Measurements from ENCODE around the gene HTRA3.

Gene HTRA3

GRCh38 chr4:8272472-8273428 is 3.2 kb downstream of the HTRA3 start:
- Histone ChIP-seq H3K36me3 (no peaks in the 10 kb centered on the region), H3K9me3 (no peaks in the 10 kb centered on the region), H3K4me3 (ENCODE audit: low read depth in 1 of 2, low read length in 1 of 2) (peak overlapping the region in 1 of 2 experiments; percentile 23), H3K4me1 (ENCODE audit: control insufficient read depth in 1 of 2, insufficient read depth in 1 of 2, low read depth in 1 of 2, low read length in 1 of 2) (peaks cover 56 to 95% of the 10 kb centered on the region in 2 experiments), H3K27me3 (no peaks in the 10 kb centered on the region), H3K27ac (peak overlapping the region; percentile 75)
- TF ChIP-seq CTCF (IDR thresholded peaks at IDR 0.05) = no peak

DNA sequence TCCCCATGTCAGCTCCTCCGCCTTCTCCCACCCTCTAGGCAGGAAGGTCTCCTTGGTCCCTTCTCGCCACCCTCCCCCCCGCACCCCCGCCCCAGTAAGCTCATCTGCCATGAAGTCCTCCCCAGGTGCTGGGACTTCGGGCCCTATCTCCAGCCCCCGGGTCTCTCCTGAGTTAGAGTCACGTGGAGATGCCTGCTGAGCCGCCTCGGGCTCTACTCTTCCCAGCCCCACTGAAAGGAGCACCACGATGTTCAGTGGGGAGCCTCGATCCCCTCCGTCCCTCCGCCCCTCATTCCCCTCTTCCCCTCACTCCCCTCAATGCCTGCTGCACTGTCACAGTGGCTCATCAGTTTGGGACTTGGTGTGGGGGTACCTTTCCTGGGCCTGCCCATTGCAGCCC is 3.9 kb downstream of the HTRA3 start:
- H3K27ac ChIP-seq = peak overlapping the region; percentile 75
- peak overlapping the region in 1 of 2 experiments; percentile 23 for H3K4me3 ChIP-seq (ENCODE audit: low read depth in 1 of 2, low read length in 1 of 2)
- H3K9me3 ChIP-seq = no peaks in the 10 kb centered on the region
- H3K4me1 ChIP-seq (ENCODE audit: control insufficient read depth in 1 of 2, insufficient read depth in 1 of 2, low read depth in 1 of 2, low read length in 1 of 2) = peaks cover 53 to 94% of the 10 kb centered on the region in 2 experiments
- H3K27me3 ChIP-seq = no peaks in the 10 kb centered on the region
- H3K36me3 ChIP-seq = no peaks in the 10 kb centered on the region
- no peak for TF ChIP-seq CTCF (IDR thresholded peaks at IDR 0.05)

- no peak for TF ChIP-seq CTCF (IDR thresholded peaks at IDR 0.05)
- H3K4me3 ChIP-seq (ENCODE audit: low read depth in 1 of 2, low read length in 1 of 2) = no peak overlapping the region
- H3K27ac ChIP-seq = no peak overlapping the region
- peaks cover 51 to 93% of the 10 kb centered on the region in 2 experiments for H3K4me1 ChIP-seq (ENCODE audit: control insufficient read depth in 1 of 2, insufficient read depth in 1 of 2, low read depth in 1 of 2, low read length in 1 of 2)
- no peaks in the 10 kb centered on the region for H3K9me3 ChIP-seq
- H3K36me3 ChIP-seq = no peaks in the 10 kb centered on the region
- no peaks in the 10 kb centered on the region for H3K27me3 ChIP-seq
These were observed 4.6 kb downstream of the HTRA3 start for GRCh38 chr4:8274066-8274652.

GRCh38 chr4:8274765-8275547 is 5.4 kb downstream of the HTRA3 start:
- Histone ChIP-seq H3K9me3 (no peaks in the 10 kb centered on the region), H3K27me3 (no peaks in the 10 kb centered on the region), H3K27ac (no peak overlapping the region), H3K4me3 (ENCODE audit: low read depth in 1 of 2, low read length in 1 of 2) (no peak overlapping the region), H3K36me3 (no peaks in the 10 kb centered on the region), H3K4me1 (ENCODE audit: control insufficient read depth in 1 of 2, insufficient read depth in 1 of 2, low read depth in 1 of 2, low read length in 1 of 2) (peaks cover 49 to 95% of the 10 kb centered on the region in 2 experiments)
- no peak for TF ChIP-seq CTCF (IDR thresholded peaks at IDR 0.05)

GRCh38 chr4:8275548-8275910 is 6.0 kb downstream of the HTRA3 start:
- H3K27me3 ChIP-seq = no peaks in the 10 kb centered on the region
- H3K27ac ChIP-seq = no peak overlapping the region
- no peak for TF ChIP-seq CTCF (IDR thresholded peaks at IDR 0.05)
- no peak overlapping the region for H3K4me3 ChIP-seq (ENCODE audit: low read depth in 1 of 2, low read length in 1 of 2)
- H3K9me3 ChIP-seq = no peaks in the 10 kb centered on the region
- peaks cover 43 to 89% of the 10 kb centered on the region in 2 experiments for H3K4me1 ChIP-seq (ENCODE audit: control insufficient read depth in 1 of 2, insufficient read depth in 1 of 2, low read depth in 1 of 2, low read length in 1 of 2)
- no peaks in the 10 kb centered on the region for H3K36me3 ChIP-seq

All from neutrophil (primary cell).